ENCODE data around the gene ORM2. TPM values are rescaled to one million over a fixed set of nuclear protein-coding genes. Genes with fewer than 3 reads are reported as not detected.
A peak's percentile ranks its signal among the peaks of the same experiment; 100 is the strongest.

ORM2 gene
- total RNA-seq, 2 experiments from 2014 or later, result not detected

DNA sequence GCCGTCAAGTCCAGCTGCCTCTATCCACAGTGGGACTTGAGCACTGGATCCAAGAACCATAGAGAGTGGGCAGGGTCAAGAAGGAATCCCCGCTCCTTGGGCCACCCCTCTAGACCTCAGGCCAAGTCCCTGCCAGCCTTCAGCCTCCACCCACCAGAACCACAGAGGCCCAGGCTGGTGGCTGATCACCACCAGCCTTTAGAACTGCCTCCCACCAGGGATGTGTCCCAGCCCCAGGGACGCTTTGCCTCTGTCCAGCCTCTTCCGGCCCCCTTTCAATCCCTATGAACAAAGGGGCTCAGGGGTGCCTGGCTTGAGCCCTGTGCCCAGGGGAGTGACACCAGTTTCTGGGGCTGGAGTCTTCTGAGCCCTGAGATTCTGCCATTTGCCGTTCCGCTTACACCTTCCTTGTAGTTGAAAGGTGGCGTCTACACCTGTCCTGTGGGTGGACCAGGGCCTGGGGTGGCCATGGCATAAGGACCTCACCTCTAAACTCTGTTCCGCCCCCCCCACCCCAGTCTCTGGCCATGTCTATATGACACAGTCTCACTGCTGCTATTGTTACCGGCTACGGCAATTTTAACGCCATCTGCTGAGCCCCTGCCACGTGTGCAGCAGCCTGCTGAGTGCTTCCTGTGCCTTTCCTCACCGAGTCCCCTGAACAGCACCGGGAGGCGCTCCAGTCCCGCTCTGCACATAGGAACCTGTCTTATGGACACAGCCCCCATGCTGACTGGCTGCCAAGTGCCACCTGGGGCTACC, 42.5 kb upstream of the ORM2 start:
- Mint-ChIP-seq H3K27me3 (ENCODE audit: low read depth) (no peaks in the 10 kb centered on the region), H3K9me3 (ENCODE audit: insufficient read depth) (no peaks in the 10 kb centered on the region), H3K36me3 (ENCODE audit: low read depth) (no peaks in the 10 kb centered on the region), H3K4me1 (ENCODE audit: low read depth) (peaks cover 2% of the 10 kb centered on the region), H3K4me3 (no peak overlapping the region), H3K27ac (no peak overlapping the region)
- no peak for DNase-seq
- ChIA-PET POLR2A (no interaction called here), CTCF (interaction anchor here (1.2 kb wide), 1 partner anchor 179 kb away, joined by 3 read pairs; no protein-coding TSS in a partner anchor)
- ATAC-seq, result no peak

DNA sequence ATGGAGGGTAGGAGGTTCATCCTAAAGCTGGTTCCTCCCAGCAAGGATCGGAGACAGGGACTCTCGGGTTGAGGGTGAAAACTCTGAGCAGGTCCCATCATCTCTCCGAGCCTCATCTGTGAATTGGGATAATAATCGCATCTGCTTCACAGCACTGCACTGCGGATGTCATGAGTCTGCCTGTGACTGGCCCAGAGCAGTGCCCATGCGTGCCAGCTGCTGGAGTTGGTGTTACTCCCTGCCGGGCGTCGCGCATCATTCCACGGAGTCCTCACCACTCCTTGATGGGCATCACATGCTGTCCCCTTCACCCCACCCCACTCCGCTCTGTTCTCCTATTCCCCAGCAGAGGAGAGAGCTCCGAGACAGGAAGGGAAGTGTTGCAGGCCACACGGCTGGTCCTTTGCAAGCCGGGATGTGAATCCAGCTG, 41.9 kb upstream of the ORM2 start:
- Mint-ChIP-seq H3K9me3 (ENCODE audit: insufficient read depth) (no peaks in the 10 kb centered on the region), H3K4me1 (ENCODE audit: low read depth) (peaks cover 2% of the 10 kb centered on the region), H3K4me3 (no peak overlapping the region), H3K27ac (no peak overlapping the region), H3K27me3 (ENCODE audit: low read depth) (no peaks in the 10 kb centered on the region), H3K36me3 (ENCODE audit: low read depth) (no peaks in the 10 kb centered on the region)
- POLR2A ChIA-PET, result no interaction called here
- no peak for DNase-seq
- CTCF ChIA-PET, result no interaction called here
- ATAC-seq, result no peak

DNA sequence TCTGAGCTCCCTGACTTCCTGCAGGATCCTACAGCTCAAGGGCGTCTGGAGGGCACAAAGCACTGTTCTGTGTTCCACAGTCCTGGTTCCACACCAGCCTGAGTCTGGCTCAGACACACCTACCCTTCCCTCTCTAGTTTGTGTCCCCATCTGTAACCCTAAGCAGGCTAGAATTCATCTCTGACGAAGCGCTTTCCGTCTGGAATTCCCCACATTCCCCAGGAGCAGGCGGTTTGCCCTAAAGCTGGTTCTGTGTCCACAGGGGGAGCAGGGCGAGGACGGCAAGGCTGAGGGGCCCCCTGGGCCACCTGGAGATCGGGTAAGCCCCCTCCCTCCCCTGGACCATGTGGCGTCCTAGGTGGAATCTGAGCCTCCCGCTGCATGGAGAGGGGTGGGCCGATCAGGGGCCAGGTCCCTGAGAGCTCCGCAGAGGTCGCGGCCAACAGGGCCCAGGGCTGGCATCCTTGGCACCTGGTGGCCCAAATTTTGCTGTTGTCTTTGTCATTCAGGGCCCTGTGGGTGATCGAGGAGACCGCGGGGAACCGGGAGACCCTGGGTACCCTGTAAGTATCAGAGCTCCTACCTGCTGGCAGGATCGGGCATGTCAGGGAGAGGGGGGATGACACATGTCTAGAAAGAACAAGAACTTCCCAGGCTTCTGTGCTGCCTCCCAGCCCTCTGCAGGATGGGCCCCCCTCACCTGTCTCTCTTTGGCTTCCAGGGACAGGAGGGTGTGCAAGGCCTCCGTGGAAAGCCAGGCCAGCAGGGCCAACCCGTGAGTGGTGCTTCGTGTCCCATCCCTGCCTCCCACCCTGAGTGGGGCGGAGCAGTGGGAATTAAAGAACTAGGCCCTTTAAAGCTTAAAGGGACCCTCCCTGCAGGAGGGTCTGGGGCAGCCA, 41.2 kb upstream of the ORM2 start:
- no peaks in the 10 kb centered on the region for H3K36me3 Mint-ChIP-seq (ENCODE audit: low read depth)
- no peaks in the 10 kb centered on the region for H3K9me3 Mint-ChIP-seq (ENCODE audit: insufficient read depth)
- H3K27me3 Mint-ChIP-seq (ENCODE audit: low read depth), result peaks cover 2% of the 10 kb centered on the region
- POLR2A ChIA-PET, result interaction anchor here (0.5 kb wide), 1 partner anchor 280 kb away, joined by 4 read pairs; no protein-coding TSS in a partner anchor
- ATAC-seq (no peak), DNase-seq (no peak)
- no peaks in the 10 kb centered on the region for H3K4me1 Mint-ChIP-seq (ENCODE audit: low read depth)
- H3K27ac Mint-ChIP-seq, result no peak overlapping the region
- CTCF ChIA-PET, result no interaction called here
- H3K4me3 Mint-ChIP-seq, result no peak overlapping the region

DNA sequence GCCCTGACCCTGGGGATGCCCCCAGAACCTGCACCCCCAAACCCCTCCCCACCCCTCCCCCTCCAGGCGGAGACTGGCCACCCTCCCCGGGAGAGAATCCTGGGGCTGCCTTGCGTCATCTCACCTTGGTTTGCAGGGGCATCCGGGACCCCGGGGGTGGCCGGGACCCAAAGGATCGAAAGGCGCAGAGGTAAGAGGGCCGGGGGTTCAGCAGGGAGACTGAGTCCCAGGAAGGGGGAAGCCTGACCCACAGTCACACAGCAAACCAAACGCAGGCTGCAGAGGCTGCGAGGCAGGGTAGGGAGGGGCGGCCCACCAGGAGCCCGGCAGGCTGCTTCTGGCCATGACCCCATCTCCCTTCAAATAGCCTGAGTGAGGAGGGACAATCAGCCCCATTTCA, 40.6 kb upstream of the ORM2 start:
- H3K4me1 Mint-ChIP-seq (ENCODE audit: low read depth), result no peaks in the 10 kb centered on the region
- POLR2A ChIA-PET, result no interaction called here
- H3K27ac Mint-ChIP-seq, result no peak overlapping the region
- peaks cover 2% of the 10 kb centered on the region for H3K27me3 Mint-ChIP-seq (ENCODE audit: low read depth)
- H3K9me3 Mint-ChIP-seq (ENCODE audit: insufficient read depth), result no peaks in the 10 kb centered on the region
- DNase-seq (no peak), ATAC-seq (no peak)
- H3K36me3 Mint-ChIP-seq (ENCODE audit: low read depth), result no peaks in the 10 kb centered on the region
- no peak overlapping the region for H3K4me3 Mint-ChIP-seq
- CTCF ChIA-PET, result interaction anchor here (4.5 kb wide), 1 partner anchor 134 kb away, joined by 42 read pairs; the partner anchor contains the start of gene COL27A1

DNA sequence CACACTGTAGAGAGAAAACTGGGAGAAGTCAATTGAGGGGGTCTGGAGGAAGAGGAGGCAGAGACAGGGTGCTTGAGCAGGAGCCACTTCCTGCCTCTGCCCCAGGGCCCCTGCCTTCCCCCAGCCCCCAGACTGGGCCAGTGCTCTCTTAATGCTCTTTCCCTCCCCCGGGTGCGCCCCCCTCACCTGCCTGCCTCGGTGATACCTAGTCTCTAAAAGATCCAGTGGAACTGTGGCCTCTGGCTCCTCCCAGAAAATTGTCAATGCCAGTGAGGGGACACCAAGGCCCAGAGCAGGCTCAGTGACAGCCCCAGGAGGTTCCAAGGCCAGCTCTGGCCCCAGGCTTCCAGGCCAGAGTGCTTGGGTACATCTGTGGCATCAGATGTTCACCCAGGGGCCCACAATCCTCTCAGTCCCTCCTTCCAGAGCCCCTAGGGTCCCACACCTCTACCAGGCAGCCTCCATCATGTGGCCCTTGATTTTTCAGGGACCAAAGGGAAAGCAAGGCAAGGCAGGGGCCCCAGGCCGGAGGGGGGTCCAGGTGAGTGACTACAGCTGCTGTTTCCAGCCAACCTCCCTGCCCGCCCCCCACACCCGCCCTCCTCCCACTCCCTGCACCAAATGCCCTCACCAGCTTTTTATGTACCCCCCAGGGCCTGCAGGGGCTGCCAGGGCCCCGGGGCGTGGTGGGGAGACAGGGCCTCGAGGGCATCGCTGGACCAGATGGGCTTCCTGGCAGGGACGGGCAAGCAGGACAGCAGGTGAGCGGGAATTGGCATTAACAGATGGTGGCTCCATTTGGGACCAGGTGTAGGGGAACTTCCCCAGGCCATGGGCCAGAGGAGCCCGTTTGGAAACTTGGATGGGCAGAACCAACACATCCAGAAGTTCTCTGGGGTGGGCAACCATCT, 39.8 kb upstream of the ORM2 start:
- Mint-ChIP-seq H3K9me3 (ENCODE audit: insufficient read depth) (no peaks in the 10 kb centered on the region), H3K36me3 (ENCODE audit: low read depth) (no peaks in the 10 kb centered on the region), H3K27me3 (ENCODE audit: low read depth) (peaks cover 2% of the 10 kb centered on the region), H3K4me1 (ENCODE audit: low read depth) (no peaks in the 10 kb centered on the region), H3K4me3 (no peak overlapping the region), H3K27ac (no peak overlapping the region)
- ChIA-PET POLR2A (no interaction called here), CTCF (interaction anchor here (1.0 to 4.5 kb wide), 16 partner anchors 8 to 218 kb away, joined by 3 to 65 read pairs (median 6); partner anchors contain the start of genes COL27A1 and KIF12)
- ATAC-seq (peak; percentile 15), DNase-seq (no peak)

DNA sequence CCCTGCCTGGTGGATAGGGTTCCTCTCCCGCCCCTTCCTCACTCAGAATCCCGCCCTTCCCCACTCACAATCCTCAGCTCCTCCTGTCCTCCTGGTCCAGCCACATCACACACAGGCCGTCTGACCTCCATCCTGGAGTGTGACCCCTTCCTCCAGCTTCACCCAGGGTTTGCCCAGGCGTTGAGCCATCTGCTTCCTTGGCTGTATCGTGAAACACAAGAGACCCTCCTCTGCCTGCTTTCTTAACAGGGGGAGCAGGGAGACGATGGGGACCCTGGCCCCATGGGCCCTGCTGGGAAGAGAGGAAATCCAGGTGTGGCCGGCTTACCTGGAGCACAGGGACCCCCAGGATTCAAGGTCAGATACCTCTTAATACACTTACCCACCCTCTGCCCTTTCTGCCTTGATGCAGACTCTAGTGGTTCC, 39.1 kb upstream of the ORM2 start:
- Mint-ChIP-seq H3K27ac (no peak overlapping the region), H3K27me3 (ENCODE audit: low read depth) (peaks cover 2% of the 10 kb centered on the region), H3K9me3 (ENCODE audit: insufficient read depth) (no peaks in the 10 kb centered on the region), H3K36me3 (ENCODE audit: low read depth) (peaks cover 2% of the 10 kb centered on the region), H3K4me3 (no peak overlapping the region), H3K4me1 (ENCODE audit: low read depth) (no peaks in the 10 kb centered on the region)
- DNase-seq, result no peak
- POLR2A ChIA-PET, result no interaction called here
- CTCF ChIA-PET, result interaction anchor here (0.6 to 4.5 kb wide), 44 partner anchors 9 to 363 kb away, joined by 3 to 65 read pairs (median 4); partner anchors contain the start of genes AMBP, COL27A1 and KIF12
- peak; percentile 20 for ATAC-seq

DNA sequence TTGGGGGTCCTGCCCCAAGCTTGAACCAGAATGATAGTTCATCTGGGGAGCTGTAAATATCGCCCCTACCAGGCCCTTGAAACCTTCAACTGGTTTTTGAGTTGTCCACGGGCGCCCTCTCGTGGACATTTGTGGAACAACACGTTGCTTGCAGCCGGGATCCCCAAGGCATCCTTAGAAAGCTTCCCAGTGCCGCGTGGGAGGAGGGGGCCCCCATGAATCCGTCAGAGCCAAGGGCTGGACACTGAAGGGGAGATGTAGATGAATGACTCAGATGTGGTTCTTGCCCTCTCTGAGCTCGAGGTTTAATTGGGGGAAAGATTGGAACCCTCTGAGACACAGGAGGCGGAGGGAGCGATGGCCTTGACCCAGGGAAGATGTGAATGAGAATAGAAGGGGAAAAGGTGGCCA, 38.6 kb upstream of the ORM2 start:
- ChIA-PET CTCF (interaction anchor here (0.6 to 4.5 kb wide), 45 partner anchors 8 to 362 kb away, joined by 3 to 65 read pairs (median 4); partner anchors contain the start of genes AMBP, COL27A1 and KIF12), POLR2A (no interaction called here)
- H3K9me3 Mint-ChIP-seq (ENCODE audit: insufficient read depth), result no peaks in the 10 kb centered on the region
- ATAC-seq (peak; percentile 71), DNase-seq (peak; percentile 78)
- peaks cover 2% of the 10 kb centered on the region for H3K36me3 Mint-ChIP-seq (ENCODE audit: low read depth)
- no peak overlapping the region for H3K27ac Mint-ChIP-seq
- H3K27me3 Mint-ChIP-seq (ENCODE audit: low read depth), result peaks cover 5% of the 10 kb centered on the region
- no peaks in the 10 kb centered on the region for H3K4me1 Mint-ChIP-seq (ENCODE audit: low read depth)
- H3K4me3 Mint-ChIP-seq, result no peak overlapping the region

DNA sequence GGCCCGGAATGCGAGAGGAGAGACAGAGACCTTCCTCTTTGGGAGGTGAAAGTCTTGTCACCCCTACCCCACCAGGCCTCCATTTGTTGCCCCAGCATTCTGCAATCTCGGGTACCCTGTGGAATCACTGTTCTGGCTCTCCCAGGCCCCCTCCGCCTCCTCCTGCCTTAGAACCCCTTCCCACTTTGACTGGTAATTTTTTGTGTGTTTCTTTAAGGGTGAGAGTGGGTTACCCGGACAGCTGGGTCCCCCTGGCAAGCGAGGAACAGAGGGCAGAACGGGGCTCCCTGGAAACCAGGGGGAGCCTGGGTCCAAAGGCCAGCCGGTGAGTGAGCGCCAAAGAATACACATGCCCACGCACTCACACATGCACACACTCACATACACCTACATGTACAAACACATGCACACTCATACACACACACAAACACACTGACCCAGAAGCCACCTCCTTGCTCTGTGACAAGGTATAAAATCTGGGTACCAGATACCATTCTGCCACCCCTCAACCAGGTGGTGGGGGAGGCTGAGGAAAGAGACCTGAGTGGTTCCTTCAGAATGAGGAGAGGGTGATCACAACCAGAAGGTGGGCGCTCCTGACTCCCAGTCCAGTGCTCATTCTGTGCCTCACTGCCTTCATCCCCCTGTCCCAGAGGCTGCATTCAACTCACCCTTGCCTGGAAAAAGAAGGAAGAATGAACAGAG, 37.6 kb upstream of the ORM2 start:
- peaks cover 2% of the 10 kb centered on the region for H3K36me3 Mint-ChIP-seq (ENCODE audit: low read depth)
- H3K9me3 Mint-ChIP-seq (ENCODE audit: insufficient read depth), result no peaks in the 10 kb centered on the region
- no peak for ATAC-seq

DNA sequence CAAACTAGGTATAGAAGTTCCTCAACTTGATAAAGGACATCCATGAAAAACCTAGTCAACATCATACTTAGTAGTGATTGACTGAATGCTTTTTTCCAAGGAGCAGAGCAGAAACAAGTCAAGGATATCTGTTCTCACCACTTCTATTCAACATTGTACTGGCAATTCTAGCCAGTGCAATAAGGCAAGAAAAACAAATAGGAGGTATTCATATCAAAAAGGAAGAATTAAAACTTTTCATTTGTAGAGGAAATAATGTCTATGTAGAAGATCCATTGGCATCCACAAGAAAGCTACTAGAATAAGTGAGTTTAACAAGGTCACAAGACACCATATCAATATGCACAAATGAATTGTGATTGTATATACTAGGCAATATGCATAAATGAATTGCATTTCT, 35.0 kb upstream of the ORM2 start:
- Mint-ChIP-seq H3K4me1 (ENCODE audit: low read depth) (no peaks in the 10 kb centered on the region), H3K27ac (no peak overlapping the region), H3K36me3 (ENCODE audit: low read depth) (peaks cover 2% of the 10 kb centered on the region), H3K27me3 (ENCODE audit: low read depth) (peaks cover 9% of the 10 kb centered on the region), H3K9me3 (ENCODE audit: insufficient read depth) (no peaks in the 10 kb centered on the region), H3K4me3 (no peak overlapping the region)
- CTCF ChIA-PET, result interaction anchor here (3.0 to 3.8 kb wide), 2 partner anchors 187 to 212 kb away, joined by 15 to 19 read pairs; no protein-coding TSS in a partner anchor
- POLR2A ChIA-PET, result no interaction called here
- no peak for DNase-seq
- ATAC-seq, result no peak

More for the DNA sequence above, 37.6 kb upstream of the ORM2 start:
- H3K27me3 Mint-ChIP-seq (ENCODE audit: low read depth), result peaks cover 7% of the 10 kb centered on the region
- DNase-seq, result no peak
- ChIA-PET POLR2A (no interaction called here), CTCF (interaction anchor here (0.7 to 4.5 kb wide), 18 partner anchors 12 to 214 kb away, joined by 3 to 65 read pairs (median 6); partner anchors contain the start of genes AMBP and COL27A1)
- no peaks in the 10 kb centered on the region for H3K4me1 Mint-ChIP-seq (ENCODE audit: low read depth)
- H3K27ac Mint-ChIP-seq, result no peak overlapping the region
- no peak overlapping the region for H3K4me3 Mint-ChIP-seq

DNA sequence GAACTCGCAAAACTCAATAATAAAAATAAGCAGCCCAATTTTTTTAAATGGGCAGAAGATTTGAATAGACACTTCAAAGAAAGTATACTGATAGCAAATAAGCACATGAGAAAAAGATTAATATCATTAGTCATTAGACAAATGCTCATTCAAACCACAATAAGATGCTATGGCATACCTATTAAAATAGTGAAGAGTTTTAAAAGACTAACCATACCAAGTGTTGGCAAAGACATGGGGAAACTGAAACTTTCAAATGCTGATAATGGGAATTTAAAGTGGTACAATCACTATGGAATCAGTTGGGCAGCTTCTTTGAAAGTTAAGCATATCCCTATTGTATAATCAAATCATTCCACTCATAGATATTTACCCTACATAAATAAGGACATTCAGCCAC, 33.3 kb upstream of the ORM2 start:
- Mint-ChIP-seq H3K36me3 (ENCODE audit: low read depth) (peaks cover 2% of the 10 kb centered on the region), H3K9me3 (ENCODE audit: insufficient read depth) (no peaks in the 10 kb centered on the region), H3K27me3 (ENCODE audit: low read depth) (peaks cover 9% of the 10 kb centered on the region), H3K4me3 (no peak overlapping the region), H3K4me1 (ENCODE audit: low read depth) (no peaks in the 10 kb centered on the region), H3K27ac (no peak overlapping the region)
- DNase-seq, result no peak
- ChIA-PET CTCF (interaction anchor here (3.0 kb wide), 1 partner anchor 214 kb away, joined by 15 read pairs; no protein-coding TSS in a partner anchor), POLR2A (no interaction called here)
- ATAC-seq, result no peak

Measured in activated CD8-positive, alpha-beta T cell treated with anti-CD3 and anti-CD28 coated beads, Interleukin-2, amount 10 ng/mL, durations not matched to agents 7 days and 5 days (primary cell).